EH (cell line): ENCODE data around the gene MLLT10.
A peak's percentile ranks its signal among the peaks of the same experiment; 100 is the strongest.

Source experiments
- DNase-seq: peaks from one replicate; pipeline ENCODE4 v3.0.0-alpha.2; 2015; ENCODE audit warnings: low read depth

Gene MLLT10

GRCh38 chr10:21517134-21518031 lies 16.6 kb upstream of the MLLT10 start:
- peak; percentile 66 for DNase-seq

GRCh38 chr10:21518149-21518640 lies 15.8 kb upstream of the MLLT10 start:
- DNase-seq = peak; percentile 35

- DNase-seq = peak; percentile 35
Observed at GRCh38 chr10:21518641-21519396, 15.2 kb upstream of the MLLT10 start.

GRCh38 chr10:21519397-21519933 lies 14.6 kb upstream of the MLLT10 start:
- no peak for DNase-seq

- peak; percentile 75 for DNase-seq
Observed at GRCh38 chr10:21519941-21520436, 14.0 kb upstream of the MLLT10 start.

GRCh38 chr10:21520509-21520908 lies 13.5 kb upstream of the MLLT10 start:
- no peak for DNase-seq

- DNase-seq = no peak
Observed at GRCh38 chr10:21520949-21521348, 13.1 kb upstream of the MLLT10 start.

- DNase-seq = no peak
Observed at GRCh38 chr10:21521751-21522533, 12.1 kb upstream of the MLLT10 start.

GRCh38 chr10:21522631-21523406 lies 11.2 kb upstream of the MLLT10 start:
- DNase-seq = no peak

GRCh38 chr10:21523557-21524008 lies 10.4 kb upstream of the MLLT10 start:
- DNase-seq = peak; percentile 38

GRCh38 chr10:21524131-21524525 lies 9.9 kb upstream of the MLLT10 start:
- DNase-seq = no peak

GRCh38 chr10:21524526-21525366 lies 9.3 kb upstream of the MLLT10 start:
- peak; percentile 47 for DNase-seq

GRCh38 chr10:21525367-21526187 lies 8.5 kb upstream of the MLLT10 start, which contains the start of gene SKIDA1:
SKIDA1 (minus strand) TSS chr10:21525682; CDS start chr10:21517822, 7,860 bp downstream.
- peak; percentile 79 for DNase-seq

GRCh38 chr10:21526188-21526859 lies 7.7 kb upstream of the MLLT10 start:
- DNase-seq = peak; percentile 84

- peak; percentile 75 for DNase-seq
Observed at GRCh38 chr10:21526860-21527597, 7.0 kb upstream of the MLLT10 start.

- DNase-seq = peak; percentile 51
Observed at GRCh38 chr10:21527598-21528235, 6.3 kb upstream of the MLLT10 start.
